Measurements from ENCODE around the gene IGF1R. TPM values are rescaled to one million over a fixed set of nuclear protein-coding genes. Genes with fewer than 3 reads are reported as not detected.

IGF1R gene
- total RNA-seq, 1 experiment from 2014 or later = 8.8 TPM

DNA sequence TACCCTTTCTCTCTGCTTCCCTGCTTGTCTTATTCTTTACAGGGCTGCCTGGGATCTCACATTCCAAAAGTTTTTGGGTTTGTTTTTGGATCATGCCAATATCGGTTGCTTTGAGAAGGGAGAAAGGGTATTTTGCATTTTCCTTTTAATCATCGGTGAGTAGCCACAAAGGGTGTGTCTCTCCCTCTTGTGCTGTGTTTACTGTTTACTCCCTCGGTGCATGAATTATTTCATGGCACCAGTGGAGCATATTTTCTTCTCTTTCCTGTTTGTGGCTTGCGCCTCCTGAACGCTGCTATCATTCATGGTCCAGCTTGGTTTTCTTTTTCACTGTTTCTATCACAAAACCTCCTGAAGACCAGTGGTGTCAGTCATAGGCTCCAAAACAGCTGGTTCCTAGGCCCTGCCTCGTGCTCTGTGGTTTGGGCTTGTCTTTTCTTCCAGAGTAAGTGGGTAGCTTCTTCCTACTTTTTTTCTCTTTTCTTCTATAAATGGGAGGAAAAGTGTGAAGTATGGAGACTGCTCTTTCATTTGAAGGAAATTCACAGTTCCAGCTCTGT, 54.9 kb downstream of the IGF1R start:
- DNase-seq (ENCODE audit: low read depth) = peak; percentile 79

- DNase-seq (ENCODE audit: low read depth) = no peak
Measured at GRCh38 chr15:98705070-98705469, 56.7 kb downstream of the IGF1R start.

GRCh38 chr15:98706387-98706786, 58.0 kb downstream of the IGF1R start:
- DNase-seq (ENCODE audit: low read depth) = no peak

- no peak for DNase-seq (ENCODE audit: low read depth)
Measured at GRCh38 chr15:98706986-98707385, 58.6 kb downstream of the IGF1R start.

GRCh38 chr15:98708037-98708590, 59.8 kb downstream of the IGF1R start:
- DNase-seq (ENCODE audit: low read depth) = no peak

GRCh38 chr15:98711810-98712209, 63.5 kb downstream of the IGF1R start:
- no peak for DNase-seq (ENCODE audit: low read depth)

- DNase-seq (ENCODE audit: low read depth) = no peak
Measured at GRCh38 chr15:98712845-98713584, 64.7 kb downstream of the IGF1R start.

DNA sequence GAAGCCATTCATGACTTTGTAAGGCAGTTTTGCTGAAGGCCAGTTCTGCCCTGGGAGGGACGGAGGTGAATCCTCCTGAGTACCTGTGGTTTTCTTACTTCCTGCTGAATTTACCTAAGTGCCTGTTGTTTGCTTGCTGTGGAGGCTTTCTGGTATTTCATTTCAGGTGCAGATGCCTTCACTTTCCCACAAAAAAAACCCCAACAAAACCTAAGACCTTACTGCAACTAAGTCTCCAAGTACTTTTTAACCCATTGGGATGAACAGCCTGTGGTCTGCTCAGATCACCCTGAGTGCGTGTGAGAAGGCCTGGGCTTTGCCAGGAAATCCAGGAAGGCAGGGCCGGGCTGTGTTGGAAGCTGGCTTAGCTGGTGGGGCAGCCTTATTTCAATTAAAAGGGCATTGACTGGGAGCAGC, 65.3 kb downstream of the IGF1R start:
- no peak for DNase-seq (ENCODE audit: low read depth)

DNA sequence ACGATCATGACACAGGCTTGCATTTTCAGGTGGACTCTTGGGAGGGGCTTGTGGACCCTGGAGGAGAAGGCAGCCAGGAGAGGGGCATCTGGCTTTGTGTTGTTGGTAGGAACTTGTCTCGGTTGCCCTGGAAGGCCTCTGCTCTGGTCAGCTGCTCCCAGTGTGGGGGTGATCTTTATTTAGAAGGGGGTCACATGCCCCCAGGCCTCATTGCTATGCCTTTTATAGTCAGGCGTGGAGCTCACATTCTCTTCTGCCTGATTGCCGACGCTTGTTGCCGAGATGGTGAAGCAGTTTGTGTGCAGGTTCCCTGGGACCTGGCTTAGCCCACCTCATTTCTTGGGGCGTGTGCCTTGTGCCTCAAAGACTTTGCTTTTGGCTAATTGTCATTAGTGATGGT, 66.6 kb downstream of the IGF1R start:
- DNase-seq (ENCODE audit: low read depth) = no peak

DNA sequence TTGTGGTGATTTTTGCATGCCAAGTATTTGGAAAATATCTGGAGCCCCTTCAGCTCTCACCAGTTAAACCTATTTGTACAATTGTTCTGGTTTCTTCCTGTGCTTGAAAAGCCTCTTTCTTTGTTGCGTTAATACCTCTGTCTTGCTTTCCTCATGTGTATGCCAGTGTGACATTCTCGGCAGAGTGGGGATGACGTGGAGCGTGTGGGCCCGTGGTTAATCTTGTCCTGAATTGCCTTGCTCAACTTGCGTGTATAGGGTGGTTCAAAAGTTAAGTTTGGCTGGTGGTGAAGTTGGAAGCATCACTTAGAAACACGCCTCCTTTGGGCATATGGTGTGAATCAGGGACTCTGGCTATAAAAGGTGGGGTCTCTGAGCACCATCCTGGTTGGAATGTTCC, 67.1 kb downstream of the IGF1R start:
- no peak for DNase-seq (ENCODE audit: low read depth)

DNA sequence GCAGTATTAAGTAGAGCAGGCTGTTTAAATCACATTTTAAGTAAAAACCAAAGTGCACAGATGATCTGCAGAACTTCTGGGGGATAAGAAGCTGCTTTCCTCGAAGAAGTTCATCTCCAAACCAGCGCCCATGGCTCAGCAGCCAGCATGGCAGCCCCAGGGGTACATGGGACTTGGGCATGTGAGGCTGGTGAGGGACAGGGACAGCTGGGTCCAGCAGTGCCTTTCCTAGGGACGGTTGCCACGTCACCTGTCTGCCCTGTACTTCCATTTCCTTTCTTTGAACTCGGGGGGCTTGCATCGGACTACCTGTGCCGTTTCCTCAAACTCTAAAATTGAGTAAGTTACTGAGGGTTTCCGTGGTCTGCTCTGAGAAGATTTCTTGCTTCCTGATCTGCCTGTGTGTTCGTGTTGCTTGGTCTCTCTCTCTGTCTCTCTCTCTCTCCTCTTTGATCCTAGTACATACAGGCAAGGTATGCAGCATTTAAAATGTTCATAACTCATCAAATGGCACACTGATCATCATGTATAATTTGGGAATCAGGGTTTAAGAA, 67.6 kb downstream of the IGF1R start:
- DNase-seq (ENCODE audit: low read depth) = no peak

GRCh38 chr15:98717371-98717770, 69.0 kb downstream of the IGF1R start:
- no peak for DNase-seq (ENCODE audit: low read depth)

- DNase-seq (ENCODE audit: low read depth) = no peak
Measured at GRCh38 chr15:98717942-98718341, 69.6 kb downstream of the IGF1R start.

- DNase-seq (ENCODE audit: low read depth) = peak; percentile 46
Measured at GRCh38 chr15:98718426-98719136, 70.2 kb downstream of the IGF1R start.

DNA sequence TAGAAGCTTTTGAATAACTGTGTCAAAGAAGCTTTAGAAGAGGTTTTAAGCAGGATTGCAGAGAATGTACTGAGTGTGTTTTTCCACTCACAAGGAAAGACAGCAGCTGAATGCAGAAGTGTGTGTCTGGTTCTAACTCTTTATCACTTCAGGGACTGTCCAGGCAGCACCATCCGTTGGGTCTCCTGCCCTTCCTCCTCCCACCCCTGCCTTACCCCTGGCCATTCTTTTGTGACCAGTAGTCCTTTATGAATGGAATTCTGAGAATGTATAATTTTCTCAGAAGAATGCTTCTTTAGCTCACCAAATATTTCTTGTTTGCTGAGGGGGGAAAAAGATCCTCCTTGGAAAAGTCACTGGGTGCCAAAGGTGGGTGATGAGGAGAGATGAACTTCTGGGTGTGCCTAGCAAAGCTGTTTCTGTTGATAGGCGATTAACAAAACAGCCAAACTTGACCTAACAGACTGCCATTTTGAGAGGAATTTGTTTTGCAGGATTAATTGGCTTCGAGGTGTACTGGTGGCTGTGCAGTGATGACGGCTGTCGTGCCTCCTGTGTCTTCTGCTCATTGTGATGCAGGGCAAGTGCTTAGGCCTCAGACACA, 70.9 kb downstream of the IGF1R start:
- peak; percentile 30 for DNase-seq (ENCODE audit: low read depth)

GRCh38 chr15:98720031-98720430, 71.7 kb downstream of the IGF1R start:
- DNase-seq (ENCODE audit: low read depth) = no peak

DNA sequence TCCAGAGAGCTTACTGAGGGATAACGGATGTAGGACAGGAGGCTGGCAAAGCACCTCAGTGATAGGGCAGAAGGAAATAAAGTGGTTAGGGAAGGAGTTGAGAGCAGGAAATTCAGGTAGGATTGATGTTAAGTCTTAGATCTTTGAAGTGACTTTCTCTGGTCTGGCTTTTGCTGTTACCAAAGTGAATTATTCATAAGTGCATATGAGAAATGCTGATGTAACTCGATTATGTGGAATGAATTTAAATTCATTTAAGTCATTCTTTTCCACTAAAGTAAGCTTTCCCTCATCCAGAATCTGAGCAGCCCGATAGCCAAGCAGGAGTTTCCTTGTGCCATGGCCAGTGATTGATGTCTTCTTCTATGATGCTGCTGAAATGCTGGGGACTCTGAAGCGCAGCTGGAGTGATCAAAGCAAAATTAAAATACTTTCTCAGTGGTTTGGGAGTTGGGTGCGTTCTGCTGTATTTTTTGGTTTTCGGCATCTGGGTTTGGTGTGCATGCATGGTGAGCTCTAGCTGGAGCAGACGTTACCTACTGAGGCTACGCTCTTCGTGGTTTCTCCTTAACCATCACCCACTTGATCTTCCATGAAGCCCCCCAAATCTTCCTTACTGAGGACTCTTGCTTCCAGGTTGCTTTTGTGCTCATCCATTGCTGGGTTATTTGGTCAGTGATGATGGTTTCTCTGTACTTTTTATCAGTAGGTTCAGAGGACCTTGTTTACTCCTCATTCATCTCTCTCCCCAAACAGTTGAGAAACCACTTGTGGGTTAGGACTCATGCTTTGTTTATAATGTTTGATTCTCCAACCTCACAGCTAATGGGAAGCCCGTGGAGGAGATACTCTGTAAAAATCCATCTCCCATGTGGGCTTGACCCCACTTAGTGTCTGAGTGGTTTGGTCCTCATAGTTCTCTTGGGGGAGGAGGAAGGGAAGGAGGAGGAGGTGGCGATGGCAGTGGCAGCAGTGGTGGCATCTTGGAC, 72.5 kb downstream of the IGF1R start:
- DNase-seq (ENCODE audit: low read depth) = no peak

- no peak for DNase-seq (ENCODE audit: low read depth)
Measured at GRCh38 chr15:98722209-98722608, 73.9 kb downstream of the IGF1R start.

GRCh38 chr15:98722645-98723044, 74.3 kb downstream of the IGF1R start:
- DNase-seq (ENCODE audit: low read depth) = no peak

GRCh38 chr15:98723195-98723594, 74.9 kb downstream of the IGF1R start:
- no peak for DNase-seq (ENCODE audit: low read depth)

- no peak for DNase-seq (ENCODE audit: low read depth)
Measured at GRCh38 chr15:98724048-98724447, 75.7 kb downstream of the IGF1R start.

Measured in LHCN-M2 (cell line).